Sigmoid colon (tissue), 4 donors: ENCODE data around the gene ANXA7.

Experiments used
- EP300 ChIP-seq, 4 donors: sonication (generic); formaldehyde crosslinking; IDR thresholded peaks; one replicate each; pipeline ENCODE4 v1.6.1; 2017; ENCODE audit warnings: antibody characterized with exemption in 4 of 4
- POLR2A ChIP-seq, 2 donors: fragments of 450-650 bp; IDR thresholded peaks; one replicate each; pipeline ENCODE4 v1.6.1; 2016; ENCODE audit warnings: antibody characterized with exemption in 2 of 2, mild to moderate bottlenecking in 2 of 2, moderate library complexity in 2 of 2
- POLR2AphosphoS5 ChIP-seq, 4 donors: sonication (generic); formaldehyde crosslinking; IDR thresholded peaks; one replicate each; pipeline ENCODE4 v1.6.1; 2017; ENCODE audit warnings: antibody characterized with exemption in 4 of 4
- TF ChIP-seq, protein P1 (sequence below), 4 experiments: fragments of 450-650 bp in 3 of 4; fragments of 200-600 bp in 1 of 4; IDR thresholded peaks; one replicate each; pipeline ENCODE4 v1.5.1; 2016 to 2019; ENCODE audit warnings: antibody characterized with exemption in 4 of 4, mild to moderate bottlenecking in 3 of 4, moderate library complexity in 2 of 4

DNA sequence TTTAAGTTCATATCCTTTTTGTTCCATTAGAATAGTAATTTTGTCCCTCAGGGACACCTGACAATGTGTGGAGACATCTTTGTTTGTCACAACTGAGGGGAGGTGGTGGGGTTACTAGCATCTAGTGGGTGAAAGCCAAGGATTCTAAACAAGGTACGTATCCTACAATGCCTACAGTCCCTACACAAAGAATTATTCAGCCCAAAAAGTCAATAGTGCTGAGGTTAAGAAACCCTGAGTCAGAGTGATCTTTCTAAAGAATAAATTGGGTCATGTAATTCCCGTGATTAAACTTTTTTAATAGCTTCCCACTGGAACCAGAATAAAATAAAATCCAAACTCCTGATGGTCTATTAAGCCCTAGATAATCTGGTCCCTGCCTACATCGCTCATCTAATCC, 2.7 kb upstream of the ANXA7 start:
- TF ChIP-seq, protein P1, sequence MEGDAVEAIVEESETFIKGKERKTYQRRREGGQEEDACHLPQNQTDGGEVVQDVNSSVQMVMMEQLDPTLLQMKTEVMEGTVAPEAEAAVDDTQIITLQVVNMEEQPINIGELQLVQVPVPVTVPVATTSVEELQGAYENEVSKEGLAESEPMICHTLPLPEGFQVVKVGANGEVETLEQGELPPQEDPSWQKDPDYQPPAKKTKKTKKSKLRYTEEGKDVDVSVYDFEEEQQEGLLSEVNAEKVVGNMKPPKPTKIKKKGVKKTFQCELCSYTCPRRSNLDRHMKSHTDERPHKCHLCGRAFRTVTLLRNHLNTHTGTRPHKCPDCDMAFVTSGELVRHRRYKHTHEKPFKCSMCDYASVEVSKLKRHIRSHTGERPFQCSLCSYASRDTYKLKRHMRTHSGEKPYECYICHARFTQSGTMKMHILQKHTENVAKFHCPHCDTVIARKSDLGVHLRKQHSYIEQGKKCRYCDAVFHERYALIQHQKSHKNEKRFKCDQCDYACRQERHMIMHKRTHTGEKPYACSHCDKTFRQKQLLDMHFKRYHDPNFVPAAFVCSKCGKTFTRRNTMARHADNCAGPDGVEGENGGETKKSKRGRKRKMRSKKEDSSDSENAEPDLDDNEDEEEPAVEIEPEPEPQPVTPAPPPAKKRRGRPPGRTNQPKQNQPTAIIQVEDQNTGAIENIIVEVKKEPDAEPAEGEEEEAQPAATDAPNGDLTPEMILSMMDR (IDR thresholded peaks at IDR 0.05) = no peak
- TF ChIP-seq POLR2AphosphoS5 (IDR thresholded peaks at IDR 0.05) = no peak
- no peak for TF ChIP-seq EP300 (IDR thresholded peaks at IDR 0.05)
- TF ChIP-seq POLR2A (IDR thresholded peaks at IDR 0.05) = no peak
